Activated CD8-positive, alpha-beta memory T cell treated with anti-CD3 and anti-CD28 coated beads for 24 hours (primary cell): ENCODE data around the gene ELP4.
"Not testable (repeated sequence)": the region's sequence is repeated elsewhere in the genome, so short reads cannot be mapped to it uniquely, and the experiment has no call there.

Source experiments
- DNase-seq: peaks from one replicate; pipeline ENCODE4 v3.0.0-alpha.2; 2020

ELP4 gene

GRCh38 chr11:31712851-31713250 is 203.3 kb downstream of the ELP4 start:
- no peak for DNase-seq

- DNase-seq, result no peak
These were observed 205.3 kb downstream of the ELP4 start for GRCh38 chr11:31714840-31715239.

GRCh38 chr11:31720225-31720624 is 210.7 kb downstream of the ELP4 start:
- no peak for DNase-seq

GRCh38 chr11:31720671-31721365 is 211.3 kb downstream of the ELP4 start:
- no peak for DNase-seq

GRCh38 chr11:31722754-31723153 is 213.2 kb downstream of the ELP4 start:
- DNase-seq, result no peak

- DNase-seq, result no peak
These were observed 215.6 kb downstream of the ELP4 start for GRCh38 chr11:31725176-31725575.

GRCh38 chr11:31728432-31728831 is 218.9 kb downstream of the ELP4 start:
- DNase-seq, result no peak

GRCh38 chr11:31740131-31740530 is 230.6 kb downstream of the ELP4 start:
- DNase-seq, result no peak

- not testable (repeated sequence) for DNase-seq
These were observed 231.3 kb downstream of the ELP4 start for GRCh38 chr11:31740731-31741368.

GRCh38 chr11:31747581-31747980 is 238.0 kb downstream of the ELP4 start:
- DNase-seq, result no peak

GRCh38 chr11:31757260-31757835 is 247.8 kb downstream of the ELP4 start:
- DNase-seq, result no peak

- DNase-seq, result no peak
These were observed 252.1 kb downstream of the ELP4 start for GRCh38 chr11:31761636-31762035.

- DNase-seq, result no peak
These were observed 253.7 kb downstream of the ELP4 start for GRCh38 chr11:31763296-31763695.

GRCh38 chr11:31764261-31764660 is 254.7 kb downstream of the ELP4 start:
- DNase-seq, result no peak

- no peak for DNase-seq
These were observed 255.2 kb downstream of the ELP4 start for GRCh38 chr11:31764766-31765165.

- no peak for DNase-seq
These were observed 257.5 kb downstream of the ELP4 start for GRCh38 chr11:31767066-31767465.

GRCh38 chr11:31767685-31768084 is 258.1 kb downstream of the ELP4 start:
- no peak for DNase-seq

- no peak for DNase-seq
These were observed 259.4 kb downstream of the ELP4 start for GRCh38 chr11:31768749-31769640.

GRCh38 chr11:31770011-31770700 is 260.6 kb downstream of the ELP4 start:
- DNase-seq, result no peak

- DNase-seq, result no peak
These were observed 262.8 kb downstream of the ELP4 start for GRCh38 chr11:31772412-31772811.

GRCh38 chr11:31779374-31779791 is 269.8 kb downstream of the ELP4 start:
- no peak for DNase-seq

GRCh38 chr11:31780078-31780477 is 270.5 kb downstream of the ELP4 start:
- DNase-seq, result no peak
